IMR-90 (cell line): ENCODE measurements around the gene INPP5A. TPM values are rescaled to one million over a fixed set of nuclear protein-coding genes. Genes with fewer than 3 reads are reported as not detected.
"Not testable (repeated sequence)": the region's sequence is repeated elsewhere in the genome, so short reads cannot be mapped to it uniquely, and the experiment has no call there.

Source experiments
- ATAC-seq: fragments of 200-7000 bp; cut with Tn5 transposase; 2 replicates; pipeline ENCODE4 v1.9.1; 2020; ENCODE audit warnings: low read depth, mild to moderate bottlenecking, moderate library complexity
- BruUV-seq: library from RNA; stranded (reverse); fragments of 400-500 nt; replicated peaks from 2 replicates; lab custom pipeline; 2021; lab: Mats Ljungman, UMichigan
- CTCF ChIA-PET: fragments of 300-600 bp; formaldehyde crosslinking; extraction: SDS; loops from one replicate; lab custom pipeline; 2021; ENCODE audit warnings: antibody characterized with exemption; lab: Yijun Ruan, JAX
- POLR2A ChIA-PET: fragments of 300-600 bp; sonication (Branson Sonifier 250); formaldehyde crosslinking; loops from one replicate; lab custom pipeline; 2022; ENCODE audit warnings: antibody characterized with exemption; ENCODE audit not compliant: unreplicated experiment; lab: Charles Lee
- DNase-seq: peaks from one replicate; pipeline ENCODE4 v3.0.0; 2013
- H2AFZ ChIP-seq: replicated peaks from 2 replicates; pipeline ENCODE3; 2013; ENCODE audit warnings: low read length, mild to moderate bottlenecking; ENCODE audit not compliant: poor library complexity
- H2AK5ac ChIP-seq: 2 replicates; pipeline ENCODE4 v1.6.1; 2013; ENCODE audit warnings: low read depth, low read length, inconsistent platforms
- H2AK9ac ChIP-seq: replicated peaks from 2 replicates; pipeline ENCODE3; 2013; ENCODE audit warnings: mild to moderate bottlenecking, low read depth, low read length, moderate library complexity; ENCODE audit not compliant: poor library complexity
- H2BK120ac ChIP-seq: 2 replicates; pipeline ENCODE4 v1.6.1; 2013; ENCODE audit warnings: low read depth, low read length, inconsistent platforms
- H2BK15ac ChIP-seq: 3 replicates; pipeline ENCODE4 v1.6.1; 2013; ENCODE audit warnings: low read depth, low read length, inconsistent platforms
- H2BK20ac ChIP-seq: 2 replicates; pipeline ENCODE4 v1.6.1; 2013; ENCODE audit warnings: low read depth, mild to moderate bottlenecking, inconsistent platforms, low read length, moderate library complexity
- H2BK5ac ChIP-seq: 2 replicates; pipeline ENCODE4 v1.6.1; 2013; ENCODE audit warnings: mild to moderate bottlenecking, low read depth, low read length, inconsistent platforms; ENCODE audit not compliant: poor library complexity, severe bottlenecking
- H3K14ac ChIP-seq: replicated peaks from 2 replicates; pipeline ENCODE4 v1.6.1; 2013; ENCODE audit warnings: low read depth, low read length, inconsistent platforms
- H3K18ac ChIP-seq: 2 replicates; pipeline ENCODE4 v1.6.1; 2013; ENCODE audit warnings: low read depth, low read length, control low read depth
- H3K23ac ChIP-seq: 2 replicates; pipeline ENCODE4 v1.6.1; 2013; ENCODE audit warnings: low read depth, low read length, inconsistent platforms
- H3K27ac ChIP-seq: 2 replicates; pipeline ENCODE4 v1.5.1; 2013; ENCODE audit warnings: mild to moderate bottlenecking, control low read depth, low read length; ENCODE audit not compliant: insufficient read depth
- H3K27me3 ChIP-seq: 2 replicates; pipeline ENCODE4 v1.6.1; 2013; ENCODE audit warnings: low read length; ENCODE audit not compliant: control insufficient read depth, insufficient read depth
- H3K36me3 ChIP-seq: 2 replicates; pipeline ENCODE4 v1.6.1; 2013; ENCODE audit warnings: low read length, mixed read lengths; ENCODE audit not compliant: control insufficient read depth, insufficient read depth
- H3K4ac ChIP-seq: 2 replicates; pipeline ENCODE4 v1.6.1; 2013; ENCODE audit warnings: low read depth, low read length, inconsistent platforms
- H3K4me1 ChIP-seq: 2 replicates; pipeline ENCODE4 v1.6.1; 2013; ENCODE audit warnings: low read length, mixed read lengths; ENCODE audit not compliant: control insufficient read depth, insufficient read depth
- H3K4me2 ChIP-seq: 2 replicates; pipeline ENCODE4 v1.6.1; 2013; ENCODE audit warnings: low read depth, mild to moderate bottlenecking, control low read depth, low read length, moderate library complexity
- H3K4me3 ChIP-seq: 2 replicates; pipeline ENCODE4 v1.5.1; 2013; ENCODE audit warnings: low read depth, mild to moderate bottlenecking, control low read depth, low read length, moderate library complexity; ENCODE audit not compliant: insufficient read depth
- H3K56ac ChIP-seq: 2 replicates; pipeline ENCODE4 v1.6.1; 2013; ENCODE audit warnings: low read length, inconsistent platforms; ENCODE audit not compliant: insufficient read depth; ENCODE audit errors: extremely low read depth
- H3K79me1 ChIP-seq, 2 experiments: 2 replicates each; pipeline ENCODE4 v1.6.1; 2013; ENCODE audit warnings: low read length in 2 of 2, inconsistent platforms in 1 of 2, low read depth in 1 of 2
- H3K9ac ChIP-seq: 2 replicates; pipeline ENCODE4 v1.6.1; 2013; ENCODE audit warnings: low read depth, low read length, control low read depth
- H3K9me1 ChIP-seq: 2 replicates; pipeline ENCODE4 v1.6.1; 2013; ENCODE audit warnings: low read length, inconsistent platforms; ENCODE audit not compliant: insufficient read depth
- H3K9me3 ChIP-seq: 2 replicates; pipeline ENCODE4 v1.6.1; 2013; ENCODE audit warnings: low read length; ENCODE audit not compliant: control insufficient read depth, insufficient read depth
- H4K20me1 ChIP-seq: 2 replicates; pipeline ENCODE4 v1.6.1; 2013; ENCODE audit warnings: low read length, inconsistent platforms; ENCODE audit not compliant: insufficient read depth
- H4K5ac ChIP-seq: 2 replicates; pipeline ENCODE4 v1.6.1; 2013; ENCODE audit warnings: mild to moderate bottlenecking, low read depth, low read length, control low read depth
- H4K8ac ChIP-seq, 2 experiments: 2 replicates each; pipeline ENCODE4 v1.6.1; 2013; ENCODE audit warnings: low read depth in 2 of 2, low read length in 2 of 2, control low read depth in 1 of 2, inconsistent platforms in 1 of 2
- H4K91ac ChIP-seq: 2 replicates; pipeline ENCODE4 v1.6.1; 2013; ENCODE audit warnings: low read depth, low read length, inconsistent platforms; ENCODE audit not compliant: insufficient read depth
- WGBS, 2 experiments: methylation state at CpG; one replicate each; pipeline versions ENCODE4 v1.1.5 to v1.1.7; 2013; ENCODE audit warnings: missing lambda C conversion rate in 2 of 2; ENCODE audit not compliant: insufficient read length in 1 of 2; ENCODE audit errors: extremely low coverage in 2 of 2; 5-methylcytosine and 5-hydroxymethylcytosine counted together
- dilution Hi-C: fragments of 300-500 bp; cut with HindIII; formaldehyde crosslinking; loops from one replicate; pipeline ENCODE4 v1.14.3; 2018; ENCODE audit warnings: low sequenced_read_pairs; ENCODE audit not compliant: unreplicated experiment
- in situ Hi-C: fragments of 300-500 bp; cut with MboI; formaldehyde crosslinking; loops from 3 replicates; pipeline ENCODE4 v1.14.3; 2019; ENCODE audit warnings: low sequenced_read_pairs, inconsistent platforms, mixed read lengths
- intact Hi-C: fragments of 100-400 bp; cut with micrococcal nuclease; formaldehyde crosslinking; loops from 2 replicates; pipeline ENCODE4 v1.10.0; 2022
- polyA plus RNA-seq, 3 experiments: library from polyadenylated mRNA; depleted of rRNA; stranded (reverse); fragments of >200 nt; gene quantifications; 2 replicates each; pipeline ENCODE4 v1.2.3, GENCODE V29; 2012; ENCODE audit warnings: low replicate concordance in 1 of 3
- total RNA-seq: library from RNA; depleted of rRNA; stranded (reverse); fragments of >200 nt; gene quantifications from 2 replicates; pipeline ENCODE4 v1.2.3, GENCODE V29; 2012

INPP5A gene
- total and polyA plus RNA-seq, 2 of the 4 experiments (the other 2 are of a cell fraction), result 21.4 to 36.7 TPM

GRCh38 chr10:132572946-132573345 lies 35.4 kb downstream of the INPP5A start:
- WGBS, 2 experiments, result 86% methylated on average over 8 of the region's 12 CpGs; no CpG with 5 or more reads in 1 of the 2 experiments
- CTCF ChIA-PET, result not testable (repeated sequence)

More at GRCh38 chr10:132572946-132573345, 35.4 kb downstream of the INPP5A start:
- H3K23ac ChIP-seq, H3K9me3 ChIP-seq, DNase-seq, H3K4me3 ChIP-seq, BruUV-seq, H2AK9ac ChIP-seq, H4K8ac ChIP-seq, H3K4ac ChIP-seq, POLR2A ChIA-PET, H2BK15ac ChIP-seq, H3K27me3 ChIP-seq, in situ Hi-C loops, H2BK20ac ChIP-seq, H4K5ac ChIP-seq, H3K36me3 ChIP-seq, H3K56ac ChIP-seq, H3K27ac ChIP-seq, H3K18ac ChIP-seq, intact Hi-C loops, H2AFZ ChIP-seq, H2BK5ac ChIP-seq, H2BK120ac ChIP-seq, H4K91ac ChIP-seq, H2AK5ac ChIP-seq, H3K14ac ChIP-seq, dilution Hi-C loops, ATAC-seq, H3K4me2 ChIP-seq, H3K9ac ChIP-seq: not testable (repeated sequence)
- peaks cover 4 to 67% of the 10 kb centered on the region in 2 experiments; a peak in 3 of 4 replicates for H3K79me1 ChIP-seq
- peaks cover 77% of the 10 kb centered on the region for H4K20me1 ChIP-seq
- peaks cover 26% of the 10 kb centered on the region for H3K9me1 ChIP-seq
- peaks cover 24% of the 10 kb centered on the region for H3K4me1 ChIP-seq
